ENCODE measurements around the gene KCTD10. TPM values are rescaled to one million over a fixed set of nuclear protein-coding genes. Genes with fewer than 3 reads are reported as not detected.

KCTD10 gene
- total and polyA plus RNA-seq, 10 of the 15 experiments (the other 5 are each of a cell fraction or from before 2014, with no cell fraction given), result 5.6 to 52.0 (median 34.2) TPM

- DNase-seq (ENCODE audit: low read depth, low spot score), result no peak
- Histone ChIP-seq H3K4me2 (ENCODE audit: control insufficient read depth, insufficient read depth) (no peak overlapping the region), H3K9ac (ENCODE audit: control insufficient read depth, insufficient read depth, low read length) (no peak overlapping the region), H3K4me3 (no peak overlapping the region), H2AFZ (ENCODE audit: control insufficient read depth, low read depth, low read length) (no peak overlapping the region), H3K4me1 (ENCODE audit: control insufficient read depth, insufficient read depth, low read length) (peaks cover 7% of the 10 kb centered on the region; the same call in 1 of the 2 replicates), H3K79me2 (ENCODE audit: control insufficient read depth, insufficient read depth, low read length) (peaks cover 49% of the 10 kb centered on the region), H4K20me1 (ENCODE audit: control insufficient read depth, insufficient read depth) (no peaks in the 10 kb centered on the region; the same call in 1 of the 2 replicates), H3K27me3 (replicated peaks in 1 of 2; ENCODE audit: control insufficient read depth in 2 of 2, insufficient read depth in 2 of 2, low read length in 1 of 2) (no peaks in the 10 kb centered on the region), H3K36me3 (ENCODE audit: control insufficient read depth in 2 of 2, insufficient read depth in 2 of 2, low read length in 1 of 2) (peaks cover 5 to 9% of the 10 kb centered on the region in 2 experiments; a peak in 3 of 4 replicates), H3K9me3 (replicated peaks; ENCODE audit: control insufficient read depth, insufficient read depth, low read length) (no peaks in the 10 kb centered on the region), H3K27ac (ENCODE audit: control insufficient read depth, insufficient read depth) (no peak overlapping the region)
- BruUV-seq (replicated peaks), result no TSS peak
- ChIA-PET CTCF (no interaction called here), RAD21 (ENCODE audit: unreplicated experiment) (no interaction called here), SMC1A (ENCODE audit: uncharacterized antibody, unreplicated experiment) (no interaction called here), POLR2A (no interaction called here)
- 96% methylated on average over 3 of the region's 3 CpGs for WGBS (ENCODE audit: insufficient coverage, insufficient replicate concordance, low lambda C conversion rate, missing lambda C conversion rate)
- ATAC-seq, result no peak
- no peak for FAIRE-seq
- TF ChIP-seq MTA2 (IDR thresholded peaks at IDR 0.05; ENCODE audit: low read depth), result no peak
- TF ChIP-seq TCF3 (IDR thresholded peaks at IDR 0.05; ENCODE audit: borderline replicate concordance, insufficient read depth, low read depth, low read length), result no peak
- TF ChIP-seq CBFB (IDR thresholded peaks at IDR 0.05; ENCODE audit: low read depth), result no peak
- intact Hi-C loops (cut with micrococcal nuclease; ENCODE audit: unreplicated experiment), result no loop called here
- in situ Hi-C loops (cut with MboI), result no loop called here
Observed at GRCh38 chr12:109473006-109473405, 4.1 kb downstream of the KCTD10 start.

GRCh38 chr12:109469517-109469916 is 7.6 kb downstream of the KCTD10 start:
- Histone ChIP-seq H4K20me1 (ENCODE audit: control insufficient read depth, insufficient read depth) (no peaks in the 10 kb centered on the region; the same call in 1 of the 2 replicates), H3K4me3 (no peak overlapping the region), H3K27me3 (replicated peaks in 1 of 2; ENCODE audit: control insufficient read depth in 2 of 2, insufficient read depth in 2 of 2, low read length in 1 of 2) (no peaks in the 10 kb centered on the region), H2AFZ (ENCODE audit: control insufficient read depth, low read depth, low read length) (no peak overlapping the region), H3K27ac (ENCODE audit: control insufficient read depth, insufficient read depth) (no peak overlapping the region), H3K9me3 (replicated peaks; ENCODE audit: control insufficient read depth, insufficient read depth, low read length) (no peaks in the 10 kb centered on the region), H3K9ac (ENCODE audit: control insufficient read depth, insufficient read depth, low read length) (no peak overlapping the region), H3K4me1 (ENCODE audit: control insufficient read depth, insufficient read depth, low read length) (no peaks in the 10 kb centered on the region), H3K36me3 (ENCODE audit: control insufficient read depth in 2 of 2, insufficient read depth in 2 of 2, low read length in 1 of 2) (peaks cover 8 to 13% of the 10 kb centered on the region in 2 experiments; a peak in 3 of 4 replicates), H3K79me2 (ENCODE audit: control insufficient read depth, insufficient read depth, low read length) (peaks cover 18% of the 10 kb centered on the region), H3K4me2 (ENCODE audit: control insufficient read depth, insufficient read depth) (no peak overlapping the region)
- ChIA-PET POLR2A (no interaction called here), SMC1A (ENCODE audit: uncharacterized antibody, unreplicated experiment) (no interaction called here), CTCF (interaction anchor here (1.3 kb wide), 2 partner anchors 9 to 11 kb away, joined by 3 read pairs; no protein-coding TSS in a partner anchor), RAD21 (ENCODE audit: unreplicated experiment) (no interaction called here)
- in situ Hi-C loops (cut with MboI), result no loop called here
- intact Hi-C loops (cut with micrococcal nuclease; ENCODE audit: unreplicated experiment), result no loop called here
- DNase-seq (ENCODE audit: low read depth, low spot score), result no peak
- ATAC-seq, result no peak
- FAIRE-seq, result no peak
- WGBS (ENCODE audit: insufficient coverage, insufficient replicate concordance, low lambda C conversion rate, missing lambda C conversion rate), result 90% methylated on average over 10 of the region's 10 CpGs
- no TSS peak for BruUV-seq (replicated peaks)
- TF ChIP-seq ATF7 (IDR thresholded peaks at IDR 0.05; ENCODE audit: low read depth) (no peak), EZH2 (IDR thresholded peaks at IDR 0.05; ENCODE audit: borderline replicate concordance, control insufficient read depth, low read depth, low read length) (no peak), BRCA1 (IDR thresholded peaks at IDR 0.05; ENCODE audit: low read depth, low read length) (no peak), KAT2A (conservative IDR thresholded peaks at IDR 0.05; ENCODE audit: control insufficient read depth, low read depth, low read length) (no peak), ZBED1 (IDR thresholded peaks at IDR 0.05; ENCODE audit: borderline replicate concordance) (no peak), SMAD1 (IDR thresholded peaks at IDR 0.05; ENCODE audit: low read depth, partially characterized antibody) (no peak), ZBTB11 (CRISPR knock-in tag; IDR thresholded peaks at IDR 0.05) (no peak), RAD21 (IDR thresholded peaks at IDR 0.05; ENCODE audit: insufficient read depth, low read depth, low read length) (no peak), RUNX3 (IDR thresholded peaks at IDR 0.05; ENCODE audit: low read length) (no peak), IRF5 (IDR thresholded peaks at IDR 0.05; ENCODE audit: borderline replicate concordance) (no peak), STAT1 (conservative IDR thresholded peaks at IDR 0.05) (no peak), FOXM1 (IDR thresholded peaks at IDR 0.05; ENCODE audit: low read depth, low read length) (no peak)
